ENCODE results near the gene RSPH10B2. TPM values are rescaled to one million over a fixed set of nuclear protein-coding genes. Genes with fewer than 3 reads are reported as not detected.
"Not testable (repeated sequence)": the region's sequence is repeated elsewhere in the genome, so short reads cannot be mapped to it uniquely, and the experiment has no call there.

Gene RSPH10B2
- total and polyA plus RNA-seq, 7 experiments from 2014 or later, result 0.72 to 0.94 (median 0.80) TPM; not detected in 3

GRCh38 chr7:6821622-6822021 lies 67.7 kb downstream of the RSPH10B2 start:
- H3K9me3 ChIP-seq (ENCODE audit: control insufficient read depth in 2 of 3, low read length in 3 of 3); H3K4me3 ChIP-seq (ENCODE audit: low read length); H3K9me3 Mint-ChIP-seq; H3K27ac ChIP-seq (ENCODE audit: low read depth, low read length); H3K27ac Mint-ChIP-seq; H3K27me3 ChIP-seq (ENCODE audit: control insufficient read depth in 2 of 2, insufficient read depth in 2 of 2, low read length in 2 of 2); intact Hi-C loops (cut with micrococcal nuclease); H3K4me1 ChIP-seq (ENCODE audit: control insufficient read depth in 2 of 2, insufficient read depth in 2 of 2, low read length in 2 of 2); ATAC-seq; H3K4me3 Mint-ChIP-seq; H3K27me3 Mint-ChIP-seq; CTCF ChIA-PET; DNase-seq; POLR2A ChIA-PET: not testable (repeated sequence)
- peaks cover 0 to 10% (median 0%) of the 10 kb centered on the region in 3 experiments for H3K36me3 ChIP-seq (ENCODE audit: control insufficient read depth in 2 of 3, insufficient read depth in 3 of 3, low read length in 3 of 3)
- Mint-ChIP-seq H3K36me3 (peaks cover 0 to 26% (median 12%) of the 10 kb centered on the region in 5 donors), H3K4me1 (peaks cover 0 to 22% (median 10%) of the 10 kb centered on the region in 7 donors)

DNA sequence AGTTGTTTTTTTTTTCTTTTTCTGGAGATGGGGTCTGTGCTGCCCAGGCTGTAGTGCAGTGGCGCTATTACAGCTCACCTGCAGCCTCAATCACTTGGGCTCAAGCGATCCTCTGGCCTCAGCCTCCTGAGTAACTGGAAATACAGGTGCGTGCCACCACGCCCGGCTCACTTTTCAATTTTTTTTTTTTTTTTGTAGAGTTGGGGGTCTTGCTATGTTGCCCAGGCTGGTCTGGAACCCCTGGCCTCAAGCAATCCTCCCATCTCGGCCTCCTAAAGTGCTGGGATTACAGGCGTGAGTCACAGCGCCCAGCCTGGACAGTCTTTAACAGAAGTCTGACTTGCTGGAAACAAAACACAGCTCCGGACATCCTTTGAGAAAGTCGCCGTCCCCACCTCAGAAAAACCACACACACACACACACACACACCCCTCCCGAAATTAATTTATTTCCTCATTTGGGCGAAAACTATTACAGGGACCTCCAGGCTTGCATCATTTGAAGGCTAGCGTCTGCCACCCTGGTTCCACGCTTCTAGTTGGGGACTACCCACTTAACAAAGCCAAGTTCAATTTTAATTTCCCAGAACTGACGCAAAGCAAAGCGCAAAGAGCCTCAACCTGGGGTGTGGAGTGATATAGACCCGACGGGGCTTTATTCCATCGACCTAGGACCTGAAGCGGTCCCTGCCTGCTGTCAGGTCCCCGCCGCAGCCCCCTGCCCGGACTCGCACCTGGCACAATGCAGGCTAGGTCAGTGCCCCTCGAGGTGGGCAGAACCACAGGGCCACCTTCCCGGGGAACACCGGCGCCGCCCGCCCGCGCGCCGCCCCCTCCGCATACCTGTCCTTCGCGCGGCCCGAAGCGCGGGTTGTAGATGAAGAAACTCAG lies 71.6 kb downstream of the RSPH10B2 start:
- Mint-ChIP-seq H3K4me1 (peaks cover 0 to 22% (median 12%) of the 10 kb centered on the region in 7 donors), H3K4me3 (peak overlapping the region in 9 of 10 donors; percentile 65 to 96 (median 85)), H3K27ac (peak overlapping the region in 6 of 9 donors; percentile 23 to 96 (median 90)), H3K36me3 (peaks cover 0 to 13% (median 7%) of the 10 kb centered on the region in 5 donors)
- CTCF ChIA-PET; H3K9me3 ChIP-seq (ENCODE audit: control insufficient read depth in 2 of 3, low read length in 3 of 3); H3K9me3 Mint-ChIP-seq; H3K4me1 ChIP-seq (ENCODE audit: control insufficient read depth in 2 of 2, insufficient read depth in 2 of 2, low read length in 2 of 2); H3K27me3 Mint-ChIP-seq; H3K4me3 ChIP-seq (ENCODE audit: low read length); intact Hi-C loops (cut with micrococcal nuclease); H3K27me3 ChIP-seq (ENCODE audit: control insufficient read depth in 2 of 2, insufficient read depth in 2 of 2, low read length in 2 of 2); POLR2A ChIA-PET; DNase-seq; H3K27ac ChIP-seq (ENCODE audit: low read depth, low read length); H3K36me3 ChIP-seq (ENCODE audit: control insufficient read depth in 2 of 3, insufficient read depth in 3 of 3, low read length in 3 of 3): not testable (repeated sequence)
- peak; percentile 69 for ATAC-seq

GRCh38 chr7:6826151-6826550 lies 72.2 kb downstream of the RSPH10B2 start, which contains the start of gene CCZ1B:
Gene CCZ1B, minus strand, starts transcription at chr7:6826275. Its CDS starts 78 bp downstream, at chr7:6826197.
- ATAC-seq, result peak; percentile 97
- POLR2A ChIA-PET; H3K9me3 Mint-ChIP-seq; H3K9me3 ChIP-seq (ENCODE audit: control insufficient read depth in 2 of 3, low read length in 3 of 3); H3K27me3 ChIP-seq (ENCODE audit: control insufficient read depth in 2 of 2, insufficient read depth in 2 of 2, low read length in 2 of 2); H3K36me3 ChIP-seq (ENCODE audit: control insufficient read depth in 2 of 3, insufficient read depth in 3 of 3, low read length in 3 of 3); CTCF ChIA-PET; H3K4me1 ChIP-seq (ENCODE audit: control insufficient read depth in 2 of 2, insufficient read depth in 2 of 2, low read length in 2 of 2); intact Hi-C loops (cut with micrococcal nuclease): not testable (repeated sequence)
- peak; percentile 53 to 92 (median 86) for DNase-seq
- H3K27me3 Mint-ChIP-seq, result peaks cover 0 to 12% (median 0%) of the 10 kb centered on the region in 5 donors
- peaks cover 0 to 21% (median 12%) of the 10 kb centered on the region in 7 donors for H3K4me1 Mint-ChIP-seq
- H3K36me3 Mint-ChIP-seq, result peaks cover 0 to 11% (median 4%) of the 10 kb centered on the region in 5 donors
- Histone ChIP-seq H3K27ac (ENCODE audit: low read depth, low read length) (peak within 1 kb of the TSS; percentile 71), H3K4me3 (ENCODE audit: low read length) (peak within 1 kb of the TSS; percentile 51)
- H3K4me3 Mint-ChIP-seq, result peak within 1 kb of the TSS; percentile 84 to 97 (median 95)
- peak within 1 kb of the TSS; percentile 87 to 97 (median 94) for H3K27ac Mint-ChIP-seq

DNA sequence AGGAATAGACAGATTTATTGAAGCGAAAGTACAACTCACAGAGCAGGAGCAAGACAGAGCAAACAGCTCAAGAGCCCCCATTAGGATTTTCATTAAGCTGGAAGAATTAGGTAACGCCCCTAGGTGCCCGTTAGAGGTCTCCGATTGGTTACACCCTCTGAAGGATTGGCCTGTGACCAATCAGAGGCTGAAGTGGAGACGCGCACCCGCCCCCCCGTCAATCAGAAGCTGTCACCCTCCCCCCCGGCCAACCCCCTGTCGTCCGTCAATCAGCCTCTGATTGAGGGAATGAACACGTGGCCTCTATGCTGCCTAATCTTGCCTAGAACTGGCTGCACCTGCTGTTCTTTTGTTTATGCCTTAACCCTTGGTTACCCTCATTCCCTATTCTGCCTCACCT lies 73.3 kb downstream of the RSPH10B2 start:
- POLR2A ChIA-PET; ATAC-seq; H3K4me1 ChIP-seq (ENCODE audit: control insufficient read depth in 2 of 2, insufficient read depth in 2 of 2, low read length in 2 of 2); H3K9me3 Mint-ChIP-seq; H3K27me3 ChIP-seq (ENCODE audit: control insufficient read depth in 2 of 2, insufficient read depth in 2 of 2, low read length in 2 of 2); H3K9me3 ChIP-seq (ENCODE audit: control insufficient read depth in 2 of 3, low read length in 3 of 3); DNase-seq; CTCF ChIA-PET; H3K36me3 Mint-ChIP-seq; H3K27ac ChIP-seq (ENCODE audit: low read depth, low read length); intact Hi-C loops (cut with micrococcal nuclease); H3K36me3 ChIP-seq (ENCODE audit: control insufficient read depth in 2 of 3, insufficient read depth in 3 of 3, low read length in 3 of 3); H3K4me3 ChIP-seq (ENCODE audit: low read length): not testable (repeated sequence)
- H3K27me3 Mint-ChIP-seq, result peaks cover 0 to 17% (median 0%) of the 10 kb centered on the region in 5 donors
- H3K4me3 Mint-ChIP-seq, result peak overlapping the region; percentile 23 to 76 (median 59)
- H3K4me1 Mint-ChIP-seq, result peaks cover 0 to 18% (median 12%) of the 10 kb centered on the region in 7 donors
- peak overlapping the region in 5 of 9 donors; percentile 13 to 84 (median 76) for H3K27ac Mint-ChIP-seq

GRCh38 chr7:6829616-6830015 lies 75.7 kb downstream of the RSPH10B2 start:
- H3K27ac Mint-ChIP-seq; H3K27me3 ChIP-seq (ENCODE audit: control insufficient read depth in 2 of 2, insufficient read depth in 2 of 2, low read length in 2 of 2); H3K9me3 ChIP-seq (ENCODE audit: control insufficient read depth in 2 of 3, low read length in 3 of 3); H3K4me1 ChIP-seq (ENCODE audit: control insufficient read depth in 2 of 2, insufficient read depth in 2 of 2, low read length in 2 of 2); H3K27ac ChIP-seq (ENCODE audit: low read depth, low read length); H3K36me3 ChIP-seq (ENCODE audit: control insufficient read depth in 2 of 3, insufficient read depth in 3 of 3, low read length in 3 of 3); H3K4me3 Mint-ChIP-seq; POLR2A ChIA-PET; H3K9me3 Mint-ChIP-seq; DNase-seq; ATAC-seq; intact Hi-C loops (cut with micrococcal nuclease); H3K36me3 Mint-ChIP-seq; H3K4me3 ChIP-seq (ENCODE audit: low read length); CTCF ChIA-PET: not testable (repeated sequence)
- Mint-ChIP-seq H3K27me3 (peaks cover 4 to 20% (median 6%) of the 10 kb centered on the region in 5 donors), H3K4me1 (peaks cover 0 to 12% (median 8%) of the 10 kb centered on the region in 7 donors)

DNA sequence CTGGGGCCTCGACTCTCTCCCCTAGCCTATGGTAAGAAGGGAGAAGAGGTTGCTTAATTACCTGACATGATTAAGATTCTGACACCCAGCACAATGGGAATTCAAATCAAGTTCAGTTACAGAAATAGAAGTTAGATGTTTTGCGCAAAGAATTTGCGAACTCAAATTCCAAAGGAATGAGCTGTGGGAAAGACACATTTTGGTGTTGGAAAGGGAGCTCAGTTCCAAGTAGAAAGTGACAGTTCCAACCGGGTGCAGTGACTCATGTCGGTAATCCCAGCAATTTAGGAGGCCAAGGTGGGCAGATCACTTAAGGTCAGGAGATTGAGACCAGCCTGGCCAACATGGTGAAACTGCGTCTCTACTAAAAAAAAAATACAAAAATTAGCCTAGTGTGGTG lies 76.1 kb downstream of the RSPH10B2 start:
- H3K4me1 Mint-ChIP-seq; H3K4me3 ChIP-seq (ENCODE audit: low read length); H3K4me3 Mint-ChIP-seq; H3K4me1 ChIP-seq (ENCODE audit: control insufficient read depth in 2 of 2, insufficient read depth in 2 of 2, low read length in 2 of 2); H3K9me3 Mint-ChIP-seq; DNase-seq; intact Hi-C loops (cut with micrococcal nuclease); H3K9me3 ChIP-seq (ENCODE audit: control insufficient read depth in 2 of 3, low read length in 3 of 3); CTCF ChIA-PET; H3K27ac ChIP-seq (ENCODE audit: low read depth, low read length); POLR2A ChIA-PET; H3K36me3 Mint-ChIP-seq; H3K27me3 ChIP-seq (ENCODE audit: control insufficient read depth in 2 of 2, insufficient read depth in 2 of 2, low read length in 2 of 2); H3K27ac Mint-ChIP-seq; H3K36me3 ChIP-seq (ENCODE audit: control insufficient read depth in 2 of 3, insufficient read depth in 3 of 3, low read length in 3 of 3); ATAC-seq: not testable (repeated sequence)
- H3K27me3 Mint-ChIP-seq, result peaks cover 8 to 23% (median 10%) of the 10 kb centered on the region in 5 donors
